SU-DHL-6 (cell line): ENCODE results near the gene RBM25.

ENCODE experiments used
- H2AFZ ChIP-seq: fragments of 200-600 bp; sonication (generic); 2 replicates; pipeline ENCODE4 v1.6.1; 2014; ENCODE audit warnings: low read depth, mild to moderate bottlenecking, moderate library complexity, mixed read lengths, antibody characterized with exemption, low read length; ENCODE audit not compliant: severe bottlenecking
- H3F3A ChIP-seq: fragments of 200-600 bp; shearing (Covaris generic); 2 replicates; pipeline ENCODE4 v1.6.0; 2016; ENCODE audit warnings: antibody characterized with exemption, mild to moderate bottlenecking; ENCODE audit not compliant: insufficient read depth
- H3K27ac ChIP-seq: fragments of 200-600 bp; sonication (generic); 2 replicates; pipeline ENCODE4 v1.5.1; 2016; ENCODE audit warnings: low read depth, mild to moderate bottlenecking, low read length, moderate library complexity, mixed read lengths
- H3K27me3 ChIP-seq: fragments of 200-600 bp; sonication (generic), shearing (Covaris generic); 2 replicates; pipeline ENCODE4 v1.6.0; 2014; ENCODE audit warnings: mild to moderate bottlenecking, low read length
- H3K36me3 ChIP-seq: fragments of 200-600 bp; sonication (generic); 2 replicates; pipeline ENCODE4 v1.6.1; 2014; ENCODE audit warnings: mild to moderate bottlenecking, low read length, mixed read lengths
- H3K4me2 ChIP-seq: fragments of 300-600, 200-600 bp; shearing (Covaris generic), sonication (generic); 2 replicates; pipeline ENCODE4 v1.6.0; 2014; ENCODE audit warnings: low read length, low read depth, mild to moderate bottlenecking; ENCODE audit not compliant: poor library complexity, severe bottlenecking
- H3K4me3 ChIP-seq: fragments of 200-600 bp; sonication (generic); 2 replicates; pipeline ENCODE4 v1.5.1; 2014; ENCODE audit warnings: antibody characterized with exemption, low read length, mild to moderate bottlenecking, mixed read lengths; ENCODE audit not compliant: insufficient read depth, poor library complexity, severe bottlenecking
- H3K79me2 ChIP-seq: fragments of 200-600 bp; sonication (generic); 2 replicates; pipeline ENCODE4 v1.6.1; 2014; ENCODE audit warnings: mild to moderate bottlenecking, low read length, moderate library complexity; ENCODE audit not compliant: insufficient read depth
- H3K9ac ChIP-seq: fragments of 200-600 bp; sonication (generic); 2 replicates; pipeline ENCODE4 v1.7.0; 2014; ENCODE audit warnings: mild to moderate bottlenecking, low read length
- H3K9me2 ChIP-seq: fragments of 200-600 bp; sonication (generic); replicated peaks from 2 replicates; pipeline ENCODE4 v1.6.1; 2014; ENCODE audit warnings: low read length; ENCODE audit not compliant: insufficient read depth
- H3K9me3 ChIP-seq: fragments of 200-600 bp; sonication (generic); 2 replicates; pipeline ENCODE4 v1.6.1; 2014; ENCODE audit warnings: low read length, mixed read lengths; ENCODE audit not compliant: insufficient read depth
- H4K20me1 ChIP-seq: fragments of 200-600 bp; sonication (generic); 2 replicates; pipeline ENCODE4 v1.6.1; 2014; ENCODE audit warnings: low read depth, mild to moderate bottlenecking, antibody characterized with exemption, low read length, moderate library complexity, mixed read lengths
- EZH2phosphoT487 ChIP-seq: fragments of 200-600 bp; sonication (generic), shearing (Covaris generic); conservative IDR thresholded peaks from 2 replicates; pipeline ENCODE4 v1.6.1; 2018; ENCODE audit warnings: mild to moderate bottlenecking, antibody characterized with exemption, low read length, moderate library complexity, mixed read lengths
- TF ChIP-seq, protein P1 (sequence below): fragments of 200-600 bp; sonication (generic); IDR thresholded peaks from one replicate; pipeline ENCODE4 v1.5.1; 2017; ENCODE audit warnings: antibody characterized with exemption, mild to moderate bottlenecking, low read length, moderate library complexity; ENCODE audit not compliant: insufficient read depth, poor library complexity, severe bottlenecking

RBM25 gene

DNA sequence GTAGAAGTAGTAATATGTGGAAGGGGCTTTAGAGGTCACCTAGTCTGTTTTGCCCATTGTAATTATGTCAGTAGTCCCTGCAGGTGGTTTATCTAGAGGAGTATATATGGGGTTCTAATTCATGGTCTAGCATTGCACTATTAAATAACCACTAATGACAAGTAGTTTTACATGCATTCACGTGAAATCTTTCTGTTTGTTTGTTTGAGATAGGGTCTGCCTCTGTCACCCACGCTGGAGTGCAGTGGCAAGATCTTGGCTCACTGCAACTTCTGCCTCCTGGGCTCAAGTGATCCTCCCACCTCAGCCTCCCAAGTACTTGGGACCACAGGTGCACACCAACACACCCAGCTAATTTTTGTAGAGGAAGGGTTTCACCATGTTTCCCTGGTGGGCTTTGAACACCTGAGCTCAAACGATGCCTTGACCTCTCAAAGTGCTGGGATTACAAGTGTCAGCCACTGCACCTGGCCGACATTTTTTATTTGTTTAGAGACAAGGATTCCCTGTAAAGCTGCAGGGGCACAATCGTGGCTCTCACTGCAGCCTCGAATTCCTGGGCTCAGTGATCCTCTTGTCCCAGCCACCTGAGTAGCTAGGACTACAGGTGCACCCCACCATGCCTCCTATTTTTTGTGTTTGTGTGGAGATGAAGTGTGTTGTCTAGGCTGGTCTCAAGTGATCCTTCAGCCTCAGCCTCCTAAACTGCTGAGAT is 66.0 kb downstream of the RBM25 start:
- Histone ChIP-seq H3K36me3 (peaks cover 39% of the 10 kb centered on the region), H3K9me2 (no peaks in the 10 kb centered on the region), H3F3A (peaks cover 19% of the 10 kb centered on the region), H4K20me1 (no peaks in the 10 kb centered on the region), H3K27ac (no peak overlapping the region), H3K9me3 (no peaks in the 10 kb centered on the region), H3K4me3 (no peak overlapping the region), H3K4me2 (no peak overlapping the region), H3K79me2 (no peaks in the 10 kb centered on the region), H3K27me3 (no peaks in the 10 kb centered on the region), H3K9ac (no peak overlapping the region), H2AFZ (no peak overlapping the region)
- no peak for TF ChIP-seq EZH2phosphoT487

DNA sequence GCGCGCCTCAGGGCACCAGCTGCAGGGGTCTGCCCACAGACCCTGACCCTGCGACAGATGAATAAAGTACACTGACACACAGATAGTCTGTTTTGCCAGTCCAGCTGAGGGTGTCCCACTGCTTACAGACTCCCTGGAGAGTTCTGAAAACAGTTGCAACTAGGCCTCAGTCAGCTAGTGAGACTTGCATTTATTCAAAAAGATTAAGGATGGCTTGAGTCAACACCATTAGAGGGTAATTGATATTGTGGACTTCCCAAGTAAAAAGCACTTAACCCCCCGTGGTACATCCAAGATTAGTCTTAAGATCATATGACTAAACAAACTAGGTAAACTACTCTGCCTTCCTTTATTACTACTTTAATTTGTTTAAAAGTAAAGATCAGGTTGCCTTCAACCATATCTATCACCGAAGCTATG is 66.8 kb downstream of the RBM25 start:
- no peak overlapping the region for H3K4me3 ChIP-seq
- no peak overlapping the region for H3K4me2 ChIP-seq
- H2AFZ ChIP-seq, result no peak overlapping the region
- peaks cover 19% of the 10 kb centered on the region for H3F3A ChIP-seq
- H3K27ac ChIP-seq, result no peak overlapping the region
- no peaks in the 10 kb centered on the region for H3K9me3 ChIP-seq
- H4K20me1 ChIP-seq, result no peaks in the 10 kb centered on the region
- no peaks in the 10 kb centered on the region for H3K27me3 ChIP-seq
- no peaks in the 10 kb centered on the region for H3K79me2 ChIP-seq
- H3K9me2 ChIP-seq, result no peaks in the 10 kb centered on the region
- H3K9ac ChIP-seq, result no peak overlapping the region
- peaks cover 31% of the 10 kb centered on the region for H3K36me3 ChIP-seq
- no peak for TF ChIP-seq EZH2phosphoT487
- TF ChIP-seq, protein P1, sequence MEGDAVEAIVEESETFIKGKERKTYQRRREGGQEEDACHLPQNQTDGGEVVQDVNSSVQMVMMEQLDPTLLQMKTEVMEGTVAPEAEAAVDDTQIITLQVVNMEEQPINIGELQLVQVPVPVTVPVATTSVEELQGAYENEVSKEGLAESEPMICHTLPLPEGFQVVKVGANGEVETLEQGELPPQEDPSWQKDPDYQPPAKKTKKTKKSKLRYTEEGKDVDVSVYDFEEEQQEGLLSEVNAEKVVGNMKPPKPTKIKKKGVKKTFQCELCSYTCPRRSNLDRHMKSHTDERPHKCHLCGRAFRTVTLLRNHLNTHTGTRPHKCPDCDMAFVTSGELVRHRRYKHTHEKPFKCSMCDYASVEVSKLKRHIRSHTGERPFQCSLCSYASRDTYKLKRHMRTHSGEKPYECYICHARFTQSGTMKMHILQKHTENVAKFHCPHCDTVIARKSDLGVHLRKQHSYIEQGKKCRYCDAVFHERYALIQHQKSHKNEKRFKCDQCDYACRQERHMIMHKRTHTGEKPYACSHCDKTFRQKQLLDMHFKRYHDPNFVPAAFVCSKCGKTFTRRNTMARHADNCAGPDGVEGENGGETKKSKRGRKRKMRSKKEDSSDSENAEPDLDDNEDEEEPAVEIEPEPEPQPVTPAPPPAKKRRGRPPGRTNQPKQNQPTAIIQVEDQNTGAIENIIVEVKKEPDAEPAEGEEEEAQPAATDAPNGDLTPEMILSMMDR, result no peak

DNA sequence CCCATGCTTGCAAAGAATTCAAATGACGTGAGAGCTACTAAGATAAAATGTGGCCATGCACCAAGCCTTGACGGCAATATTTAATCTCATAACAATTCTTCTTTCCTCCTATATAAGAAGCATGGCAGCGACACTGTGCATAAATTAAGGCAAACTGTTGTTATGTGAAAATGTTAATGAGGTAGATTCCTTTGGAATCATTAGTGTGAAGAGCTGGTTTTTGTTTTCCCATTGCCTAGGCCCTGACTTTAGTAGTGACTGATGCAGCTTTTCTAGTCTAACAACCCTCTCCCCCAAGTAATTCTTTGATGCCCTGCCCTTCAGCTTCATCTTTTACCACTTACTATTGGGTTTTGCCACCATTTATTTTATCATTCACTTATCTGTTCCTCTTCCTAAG is 67.4 kb downstream of the RBM25 start:
- H3K4me2 ChIP-seq, result no peak overlapping the region
- no peak overlapping the region for H3K9ac ChIP-seq
- no peaks in the 10 kb centered on the region for H3K9me3 ChIP-seq
- no peaks in the 10 kb centered on the region for H3K27me3 ChIP-seq
- no peaks in the 10 kb centered on the region for H4K20me1 ChIP-seq
- H3K79me2 ChIP-seq, result no peaks in the 10 kb centered on the region
- TF ChIP-seq EZH2phosphoT487, result no peak
- no peak overlapping the region for H2AFZ ChIP-seq
- H3K27ac ChIP-seq, result no peak overlapping the region
- H3K4me3 ChIP-seq, result no peak overlapping the region
- peaks cover 15% of the 10 kb centered on the region for H3F3A ChIP-seq
- H3K36me3 ChIP-seq, result peaks cover 26% of the 10 kb centered on the region
- H3K9me2 ChIP-seq, result no peaks in the 10 kb centered on the region

DNA sequence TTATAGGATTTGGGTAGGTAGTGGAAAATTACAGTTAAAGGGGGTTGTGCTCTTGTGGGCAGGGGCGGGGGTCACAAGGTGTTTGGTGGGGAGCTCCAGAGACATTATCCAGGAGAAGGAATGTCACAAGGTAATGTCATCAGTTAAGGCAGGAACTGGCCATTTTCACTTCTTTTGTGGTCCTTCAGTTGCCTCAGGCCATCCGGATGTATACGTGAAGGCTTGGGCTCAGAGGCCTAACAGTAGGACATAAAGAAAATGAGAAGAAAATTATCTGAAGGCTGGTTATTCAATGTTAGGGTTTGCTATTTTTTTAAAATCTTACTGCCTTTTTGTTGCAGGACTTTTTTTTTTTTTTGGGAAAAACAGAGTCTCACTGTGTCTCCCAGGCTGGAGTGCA is 75.5 kb downstream of the RBM25 start:
- Histone ChIP-seq H3K9me3 (no peaks in the 10 kb centered on the region), H3F3A (peaks cover 6% of the 10 kb centered on the region; the same call in 1 of the 2 replicates), H3K9ac (no peak overlapping the region), H2AFZ (no peak overlapping the region), H3K27me3 (no peaks in the 10 kb centered on the region), H3K27ac (no peak overlapping the region), H3K79me2 (peaks cover 13% of the 10 kb centered on the region), H4K20me1 (no peaks in the 10 kb centered on the region), H3K4me2 (no peak overlapping the region), H3K4me3 (no peak overlapping the region), H3K36me3 (no peaks in the 10 kb centered on the region), H3K9me2 (no peaks in the 10 kb centered on the region)
- TF ChIP-seq, protein P1, result no peak
- no peak for TF ChIP-seq EZH2phosphoT487
